HUES48 (cell line): ENCODE data around the gene RNF103.

Experiments
- H3K27ac ChIP-seq: one replicate; pipeline ENCODE4 v1.7.0; 2013; ENCODE audit warnings: low read depth, low read length, inconsistent platforms
- H3K27me3 ChIP-seq: 2 replicates; pipeline ENCODE4 v1.6.1; 2013; ENCODE audit warnings: mild to moderate bottlenecking, low read length; ENCODE audit not compliant: control insufficient read depth, insufficient read depth
- H3K36me3 ChIP-seq: 2 replicates; pipeline ENCODE4 v1.6.1; 2013; ENCODE audit warnings: low read length; ENCODE audit not compliant: control insufficient read depth, insufficient read depth
- H3K4me1 ChIP-seq: 2 replicates; pipeline ENCODE4 v1.6.1; 2013; ENCODE audit warnings: mild to moderate bottlenecking, low read length; ENCODE audit not compliant: control insufficient read depth, insufficient read depth
- H3K4me3 ChIP-seq: 2 replicates; pipeline ENCODE4 v1.5.1; 2013; ENCODE audit warnings: mild to moderate bottlenecking, low read depth, low read length
- H3K9ac ChIP-seq: 2 replicates; pipeline ENCODE4 v1.6.1; 2013; ENCODE audit warnings: mild to moderate bottlenecking, low read depth, low read length, moderate library complexity
- H3K9me3 ChIP-seq: 2 replicates; pipeline ENCODE4 v1.6.1; 2013; ENCODE audit warnings: low read length; ENCODE audit not compliant: control insufficient read depth, insufficient read depth

The RNF103 gene

DNA sequence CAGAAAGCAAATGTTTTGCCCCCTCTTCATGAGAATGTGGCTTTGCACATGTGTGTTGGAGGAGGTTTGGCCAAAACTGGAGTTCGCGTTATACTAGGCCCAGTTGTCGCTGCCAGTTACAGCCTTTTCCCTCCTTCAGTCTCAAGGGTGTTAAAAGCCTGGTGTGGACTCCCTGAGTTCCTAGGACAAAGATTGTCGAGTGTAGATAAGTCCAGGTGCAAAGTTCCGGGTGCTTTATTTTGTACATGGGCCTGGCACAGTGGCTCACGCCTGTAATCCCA is 542 bp upstream of the RNF103 start:
- H3K36me3 ChIP-seq, result no peaks in the 10 kb centered on the region
- no peaks in the 10 kb centered on the region; the same call in 1 of the 2 replicates for H3K27me3 ChIP-seq
- no peaks in the 10 kb centered on the region for H3K9me3 ChIP-seq
- peaks cover 13% of the 10 kb centered on the region for H3K4me1 ChIP-seq
- no peak overlapping the region; the same call in 1 of the 2 replicates for H3K9ac ChIP-seq
- H3K27ac ChIP-seq, result peak overlapping the region; percentile 96
- peak overlapping the region; percentile 70 for H3K4me3 ChIP-seq

GRCh38 chr2:86623043-86623493 is 597 bp downstream of the RNF103 start:
- Histone ChIP-seq H3K4me1 (peaks cover 13% of the 10 kb centered on the region), H3K9ac (peak overlapping the region; percentile 82), H3K27ac (peak overlapping the region; percentile 96), H3K4me3 (peak overlapping the region; percentile 70), H3K9me3 (no peaks in the 10 kb centered on the region), H3K36me3 (no peaks in the 10 kb centered on the region), H3K27me3 (no peaks in the 10 kb centered on the region; the same call in 1 of the 2 replicates)

- Histone ChIP-seq H3K27me3 (no peaks in the 10 kb centered on the region; the same call in 1 of the 2 replicates), H3K27ac (peak overlapping the region; percentile 96), H3K36me3 (0 out of 2 replicates have a peak, but pooled peaks cover 2% of the 10 kb centered on the region), H3K9ac (peak overlapping the region; percentile 82), H3K9me3 (no peaks in the 10 kb centered on the region), H3K4me1 (peaks cover 13% of the 10 kb centered on the region), H3K4me3 (peak overlapping the region; percentile 70)
These were observed 1.1 kb downstream of the RNF103 start for GRCh38 chr2:86622519-86623042.

DNA sequence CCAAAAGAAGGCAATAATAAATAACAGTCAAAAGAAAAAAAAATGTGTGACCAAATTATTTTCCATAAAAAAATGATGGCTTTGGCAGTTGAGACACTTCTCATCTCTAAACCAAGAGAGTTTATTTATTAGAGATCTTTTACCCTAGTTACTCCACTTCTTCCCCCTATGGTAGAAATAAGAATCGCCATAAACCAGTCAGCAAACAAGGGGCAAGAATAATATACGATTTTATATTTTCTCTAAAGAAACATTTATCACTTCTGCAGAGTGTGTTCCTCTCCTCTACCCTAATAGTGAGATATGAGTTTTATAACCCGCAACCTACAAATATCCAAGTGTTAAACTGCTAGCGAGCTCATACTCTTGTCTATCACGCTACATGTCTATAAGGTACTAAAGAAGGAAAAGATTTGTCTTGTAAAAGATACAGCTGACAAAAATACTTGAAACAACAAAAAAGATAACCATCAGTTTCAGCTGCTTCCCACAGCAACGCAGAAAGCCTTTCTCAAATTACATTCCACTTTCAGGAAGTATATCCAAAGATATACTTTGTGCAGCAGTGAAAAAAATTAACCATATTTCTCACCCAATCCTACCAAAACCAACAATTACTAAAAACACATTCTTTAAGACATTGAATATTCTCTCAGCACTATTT is 2.3 kb downstream of the RNF103 start:
- no peaks in the 10 kb centered on the region for H3K9me3 ChIP-seq
- H3K4me3 ChIP-seq, result peak overlapping the region; percentile 70
- no peak overlapping the region for H3K27ac ChIP-seq
- H3K27me3 ChIP-seq, result no peaks in the 10 kb centered on the region; the same call in 1 of the 2 replicates
- no peak overlapping the region for H3K9ac ChIP-seq
- H3K4me1 ChIP-seq, result peaks cover 13% of the 10 kb centered on the region
- H3K36me3 ChIP-seq, result 0 out of 2 replicates have a peak, but pooled peaks cover 9% of the 10 kb centered on the region

DNA sequence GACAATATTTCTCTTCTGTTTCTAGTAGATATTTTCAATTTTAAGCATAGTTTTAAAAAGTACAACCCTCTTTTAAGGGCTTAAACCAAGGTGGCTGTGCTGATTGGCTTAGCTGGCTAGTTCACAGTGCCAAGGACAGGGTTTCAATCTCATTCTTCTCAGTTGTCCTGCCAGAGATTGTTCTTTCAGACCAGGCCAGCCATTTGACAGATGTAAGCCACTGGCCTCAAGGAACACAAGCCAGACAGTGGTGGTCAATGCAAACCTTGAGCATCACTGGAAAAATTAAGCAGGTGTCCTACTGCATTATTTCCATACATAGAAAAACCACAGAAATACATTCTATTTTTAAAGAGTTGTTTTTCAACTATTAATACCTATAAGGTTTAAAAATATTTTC is 5.9 kb downstream of the RNF103 start:
- Histone ChIP-seq H3K36me3 (0 out of 2 replicates have a peak, but pooled peaks cover 14% of the 10 kb centered on the region), H3K4me1 (peaks cover 13% of the 10 kb centered on the region), H3K9me3 (no peaks in the 10 kb centered on the region), H3K4me3 (no peak overlapping the region), H3K27ac (no peak overlapping the region), H3K27me3 (no peaks in the 10 kb centered on the region; the same call in 1 of the 2 replicates), H3K9ac (no peak overlapping the region)

- H3K4me3 ChIP-seq, result no peak overlapping the region
- no peak overlapping the region for H3K9ac ChIP-seq
- no peaks in the 10 kb centered on the region; the same call in 1 of the 2 replicates for H3K27me3 ChIP-seq
- peaks cover 11% of the 10 kb centered on the region for H3K4me1 ChIP-seq
- H3K9me3 ChIP-seq, result no peaks in the 10 kb centered on the region
- 0 out of 2 replicates have a peak, but pooled peaks cover 14% of the 10 kb centered on the region for H3K36me3 ChIP-seq
- H3K27ac ChIP-seq, result no peak overlapping the region
These were observed 6.5 kb downstream of the RNF103 start for GRCh38 chr2:86617153-86617552.

DNA sequence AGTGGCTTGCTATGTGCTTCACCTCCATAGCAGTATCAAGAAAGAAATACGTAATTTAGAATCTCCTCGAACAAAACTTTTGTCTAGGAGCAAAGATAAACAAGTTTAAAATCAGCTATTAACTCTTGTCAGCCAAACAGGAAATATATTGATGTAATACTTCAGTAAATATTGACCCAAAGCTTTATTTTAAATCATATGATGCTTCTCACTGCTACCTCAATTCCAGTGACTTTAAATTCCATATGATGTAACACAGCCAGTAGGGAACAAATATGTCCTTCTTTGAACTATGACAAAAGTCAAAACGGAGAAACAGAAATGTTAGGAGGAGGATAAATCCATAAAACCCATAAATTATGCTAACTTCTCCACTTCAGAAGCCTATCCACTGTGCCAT is 7.2 kb downstream of the RNF103 start:
- Histone ChIP-seq H3K9ac (no peak overlapping the region), H3K27ac (no peak overlapping the region), H3K36me3 (0 out of 2 replicates have a peak, but pooled peaks cover 14% of the 10 kb centered on the region)

GRCh38 chr2:86615596-86615995 is 8.1 kb downstream of the RNF103 start:
- Histone ChIP-seq H3K4me1 (no peaks in the 10 kb centered on the region), H3K4me3 (no peak overlapping the region), H3K9ac (no peak overlapping the region), H3K27me3 (no peaks in the 10 kb centered on the region), H3K27ac (no peak overlapping the region), H3K36me3 (0 out of 2 replicates have a peak, but pooled peaks cover 14% of the 10 kb centered on the region), H3K9me3 (no peaks in the 10 kb centered on the region)

More for the DNA sequence above, 7.2 kb downstream of the RNF103 start:
- Histone ChIP-seq H3K4me1 (peaks cover 5% of the 10 kb centered on the region; the same call in 1 of the 2 replicates), H3K9me3 (no peaks in the 10 kb centered on the region), H3K4me3 (no peak overlapping the region), H3K27me3 (no peaks in the 10 kb centered on the region)

DNA sequence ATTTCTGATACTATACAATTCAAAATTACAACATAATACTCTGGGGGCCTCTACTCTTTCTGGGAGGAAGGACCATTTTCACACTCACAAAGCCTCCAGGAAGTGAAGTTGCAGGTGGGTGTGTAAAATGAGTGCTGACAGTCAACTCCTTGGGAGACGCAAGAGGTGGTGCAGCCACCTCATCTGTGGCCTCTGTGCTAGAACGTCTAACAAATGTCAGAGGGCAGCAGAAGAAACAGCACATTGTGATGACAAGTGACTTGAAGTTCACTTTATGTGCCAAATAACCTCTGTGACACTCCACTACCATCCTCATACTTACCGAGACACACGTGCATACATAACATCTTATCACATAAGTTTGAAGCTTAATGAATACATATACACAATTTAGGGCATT is 10.2 kb downstream of the RNF103 start:
- Histone ChIP-seq H3K4me1 (no peaks in the 10 kb centered on the region), H3K9me3 (no peaks in the 10 kb centered on the region), H3K9ac (no peak overlapping the region), H3K27me3 (no peaks in the 10 kb centered on the region), H3K4me3 (no peak overlapping the region), H3K27ac (no peak overlapping the region), H3K36me3 (peaks cover 18% of the 10 kb centered on the region)

DNA sequence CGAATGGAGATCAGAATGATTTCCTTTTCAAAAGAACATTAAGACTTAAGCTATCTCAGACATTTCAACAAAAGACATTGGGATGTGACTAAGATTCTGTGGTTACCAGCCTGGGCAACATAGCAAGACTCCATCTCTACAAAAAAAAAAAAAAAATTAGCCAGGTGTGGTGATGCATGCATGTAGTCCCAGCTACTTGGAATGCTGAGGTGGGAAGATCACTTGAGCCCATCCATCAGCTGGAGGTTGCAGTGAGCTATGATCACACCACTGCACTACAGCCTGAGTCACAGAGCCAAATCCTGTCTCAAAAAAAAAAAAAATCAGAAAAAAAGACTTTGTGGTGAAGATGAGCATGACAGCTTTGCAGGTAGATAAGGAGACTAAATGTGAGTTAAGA is 12.8 kb downstream of the RNF103 start:
- Histone ChIP-seq H3K27me3 (no peaks in the 10 kb centered on the region), H3K4me3 (no peak overlapping the region), H3K9me3 (no peaks in the 10 kb centered on the region), H3K4me1 (no peaks in the 10 kb centered on the region), H3K27ac (no peak overlapping the region), H3K9ac (no peak overlapping the region), H3K36me3 (peaks cover 9% of the 10 kb centered on the region)

- H3K27ac ChIP-seq, result no peak overlapping the region
- H3K36me3 ChIP-seq, result peaks cover 6% of the 10 kb centered on the region
- H3K9me3 ChIP-seq, result no peaks in the 10 kb centered on the region
- no peaks in the 10 kb centered on the region for H3K27me3 ChIP-seq
- H3K9ac ChIP-seq, result no peak overlapping the region
- H3K4me3 ChIP-seq, result no peak overlapping the region
- no peaks in the 10 kb centered on the region for H3K4me1 ChIP-seq
These were observed 14.7 kb downstream of the RNF103 start for GRCh38 chr2:86608832-86609410.
